Measurements from ENCODE around the gene AOC2. TPM values are rescaled to one million over a fixed set of nuclear protein-coding genes. Genes with fewer than 3 reads are reported as not detected.
A peak's percentile ranks its signal among the peaks of the same experiment; 100 is the strongest.

The AOC2 gene
- total RNA-seq, 1 experiment from 2014 or later: 0.26 TPM

GRCh38 chr17:42819939-42820535, 24.3 kb upstream of the AOC2 start:
- peak; percentile 90 for DNase-seq (ENCODE audit: low read depth, low spot score)
- in situ Hi-C loops (cut with HindIII; ENCODE audit: low pct_unique_long_range_greater_than_20kb, low sequenced_read_pairs): no loop called here

DNA sequence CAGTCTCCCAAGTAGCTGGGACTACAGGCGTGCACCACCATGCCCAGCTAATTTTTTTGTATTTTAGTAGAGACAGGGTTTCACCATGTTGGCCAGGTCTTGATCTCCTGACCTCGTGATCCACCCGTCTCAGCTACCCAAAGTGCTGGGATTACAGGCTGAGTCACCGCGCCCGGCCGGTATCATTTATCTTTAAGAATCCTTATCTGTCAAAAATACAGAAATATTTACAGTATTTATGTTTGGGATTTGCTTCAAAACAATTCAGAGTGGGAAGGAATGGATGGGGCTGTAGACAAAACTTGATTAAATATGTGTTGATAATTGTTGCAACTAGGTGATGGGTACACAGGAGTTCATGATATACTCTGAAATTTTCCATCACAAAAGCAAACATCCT, 23.2 kb upstream of the AOC2 start:
- in situ Hi-C loops (cut with HindIII; ENCODE audit: low pct_unique_long_range_greater_than_20kb, low sequenced_read_pairs): no loop called here
- no peak for DNase-seq (ENCODE audit: low read depth, low spot score)

- in situ Hi-C loops (cut with HindIII; ENCODE audit: low pct_unique_long_range_greater_than_20kb, low sequenced_read_pairs): no loop called here
- no peak for DNase-seq (ENCODE audit: low read depth, low spot score)
Measured at GRCh38 chr17:42827472-42827871, 16.9 kb upstream of the AOC2 start.

DNA sequence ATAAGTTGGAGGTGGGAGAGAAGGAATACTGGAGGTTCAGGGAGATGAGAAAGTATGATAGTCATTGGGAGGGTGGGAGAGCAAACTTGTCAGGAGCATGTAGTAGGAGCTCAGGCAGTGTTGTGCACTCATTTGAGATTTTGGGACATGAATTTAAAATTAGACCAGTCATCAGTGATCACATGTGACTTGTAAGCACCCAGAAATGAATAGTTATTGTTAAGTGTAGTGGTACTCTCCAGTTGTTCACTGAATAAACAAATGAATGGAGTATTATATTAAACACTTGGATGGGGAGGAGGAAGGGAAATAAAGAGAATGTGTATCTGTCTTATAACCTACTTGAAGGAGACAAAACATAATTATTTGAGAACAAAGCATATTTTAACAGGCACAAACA, 13.4 kb upstream of the AOC2 start:
- in situ Hi-C loops (cut with HindIII; ENCODE audit: low pct_unique_long_range_greater_than_20kb, low sequenced_read_pairs): no loop called here
- DNase-seq (ENCODE audit: low read depth, low spot score): peak; percentile 81

DNA sequence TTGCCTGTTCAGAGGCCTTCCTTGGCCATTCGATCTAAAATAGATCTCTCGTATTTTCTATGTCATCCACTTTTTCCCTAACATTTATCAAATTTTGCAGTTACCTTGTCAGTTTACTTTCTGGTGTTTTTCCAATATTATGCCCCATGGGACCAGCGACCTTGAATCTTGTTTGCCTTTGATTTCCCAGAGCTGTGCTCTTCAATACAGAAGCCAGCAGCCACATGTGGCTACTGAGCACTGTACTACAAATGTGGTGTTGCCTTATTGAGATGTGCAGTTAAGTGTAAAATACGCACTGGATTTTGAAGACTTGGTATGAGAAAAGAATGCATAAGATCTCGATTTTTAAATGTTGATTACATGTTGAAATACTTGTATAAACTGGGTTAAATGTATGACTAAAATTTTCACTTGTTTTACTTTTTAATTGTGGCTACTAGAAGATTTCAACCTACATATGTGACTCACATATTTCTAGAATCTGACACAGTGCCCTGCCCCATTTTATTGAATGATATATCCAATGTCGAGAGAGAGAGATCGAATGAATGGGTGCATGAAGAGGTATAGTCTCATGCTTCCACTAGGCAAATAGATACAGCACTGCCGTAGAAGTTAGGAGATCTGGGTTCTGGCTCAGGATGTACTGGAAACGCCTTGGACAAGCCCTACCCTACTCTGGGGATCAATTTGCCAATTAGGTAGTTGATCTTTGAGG, 12.0 kb upstream of the AOC2 start:
- in situ Hi-C loops (cut with HindIII; ENCODE audit: low pct_unique_long_range_greater_than_20kb, low sequenced_read_pairs): no loop called here
- peak; percentile 24 for DNase-seq (ENCODE audit: low read depth, low spot score)

- in situ Hi-C loops (cut with HindIII; ENCODE audit: low pct_unique_long_range_greater_than_20kb, low sequenced_read_pairs): no loop called here
- DNase-seq (ENCODE audit: low read depth, low spot score): peak; percentile 86
Measured at GRCh38 chr17:42832934-42833766, 11.2 kb upstream of the AOC2 start, which contains the start of gene PSME3. Gene PSME3 (plus strand): TSS chr17:42833397. CDS start chr17:42833632, 235 bp downstream.

- in situ Hi-C loops (cut with HindIII; ENCODE audit: low pct_unique_long_range_greater_than_20kb, low sequenced_read_pairs): no loop called here
- DNase-seq (ENCODE audit: low read depth, low spot score): no peak
Measured at GRCh38 chr17:42833767-42834422, 10.5 kb upstream of the AOC2 start.

DNA sequence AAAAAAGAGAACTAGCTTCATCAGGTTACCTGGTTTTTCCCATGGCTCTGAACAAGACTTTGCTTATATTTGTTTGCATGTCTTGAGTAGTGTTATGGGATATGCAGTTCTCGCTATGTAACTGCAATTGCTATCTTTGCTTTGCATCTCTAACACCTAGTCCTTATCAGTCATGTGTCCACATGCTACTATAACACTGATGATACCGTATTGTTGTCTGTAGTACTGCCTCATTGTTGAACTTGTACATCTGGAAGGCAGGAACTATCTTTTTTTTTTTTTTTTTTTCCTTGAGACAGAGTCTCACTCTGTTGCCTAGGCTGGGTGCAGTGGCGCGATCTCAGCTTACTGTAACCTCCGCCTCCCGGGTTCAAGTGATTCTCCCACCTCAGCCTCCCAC, 8.6 kb upstream of the AOC2 start:
- in situ Hi-C loops (cut with HindIII; ENCODE audit: low pct_unique_long_range_greater_than_20kb, low sequenced_read_pairs): no loop called here
- no peak for DNase-seq (ENCODE audit: low read depth, low spot score)

GRCh38 chr17:42841975-42842685, 2.2 kb upstream of the AOC2 start:
- in situ Hi-C loops (cut with HindIII; ENCODE audit: low pct_unique_long_range_greater_than_20kb, low sequenced_read_pairs): no loop called here

GRCh38 chr17:42843358-42843934, 934 bp upstream of the AOC2 start:
- in situ Hi-C loops (cut with HindIII; ENCODE audit: low pct_unique_long_range_greater_than_20kb, low sequenced_read_pairs): no loop called here
- DNase-seq (ENCODE audit: low read depth, low spot score): peak; percentile 79

More at GRCh38 chr17:42841975-42842685, 2.2 kb upstream of the AOC2 start:
- no peak for DNase-seq (ENCODE audit: low read depth, low spot score)

GRCh38 chr17:42844761-42845555, 578 bp downstream of the AOC2 start:
- in situ Hi-C loops (cut with HindIII; ENCODE audit: low pct_unique_long_range_greater_than_20kb, low sequenced_read_pairs): no loop called here
- DNase-seq (ENCODE audit: low read depth, low spot score): no peak

DNA sequence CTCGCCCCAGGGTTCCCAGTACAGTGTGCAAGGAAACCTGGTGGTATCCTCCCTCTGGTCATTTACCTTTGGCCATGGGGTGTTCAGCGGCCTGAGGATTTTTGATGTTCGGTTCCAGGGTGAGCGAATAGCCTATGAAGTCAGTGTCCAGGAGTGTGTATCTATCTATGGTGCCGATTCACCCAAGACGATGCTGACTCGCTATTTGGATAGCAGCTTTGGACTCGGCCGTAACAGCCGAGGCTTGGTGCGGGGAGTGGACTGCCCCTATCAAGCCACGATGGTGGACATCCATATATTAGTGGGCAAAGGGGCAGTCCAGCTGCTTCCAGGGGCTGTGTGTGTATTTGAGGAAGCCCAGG, 1.2 kb downstream of the AOC2 start:
- in situ Hi-C loops (cut with HindIII; ENCODE audit: low pct_unique_long_range_greater_than_20kb, low sequenced_read_pairs): no loop called here
- no peak for DNase-seq (ENCODE audit: low read depth, low spot score)

- no peak for DNase-seq (ENCODE audit: low read depth, low spot score)
- in situ Hi-C loops (cut with HindIII; ENCODE audit: low pct_unique_long_range_greater_than_20kb, low sequenced_read_pairs): no loop called here
Measured at GRCh38 chr17:42845918-42846593, 1.7 kb downstream of the AOC2 start.

GRCh38 chr17:42846594-42847280, 2.4 kb downstream of the AOC2 start:
- peak; percentile 20 for DNase-seq (ENCODE audit: low read depth, low spot score)
- in situ Hi-C loops (cut with HindIII; ENCODE audit: low pct_unique_long_range_greater_than_20kb, low sequenced_read_pairs): no loop called here

DNA sequence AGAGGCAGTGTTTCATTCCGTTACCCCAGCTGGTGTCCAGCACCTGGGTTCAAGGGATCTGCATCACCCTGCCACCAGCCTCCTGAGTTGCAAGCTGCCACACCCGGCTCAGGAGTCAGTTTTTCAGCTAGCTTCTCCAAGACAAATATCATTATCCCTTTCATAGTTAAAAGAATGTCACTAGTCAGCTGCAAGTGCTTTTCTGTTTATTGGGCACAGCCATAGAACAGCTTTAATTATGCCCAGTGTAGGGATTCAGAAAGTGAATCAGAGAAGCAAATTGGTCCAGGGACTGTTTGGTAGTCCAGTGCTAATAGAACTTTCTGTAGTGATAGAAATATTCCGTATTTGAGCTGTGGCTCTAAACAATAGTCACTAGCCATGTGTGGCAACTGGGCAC, 3.7 kb downstream of the AOC2 start:
- no peak for DNase-seq (ENCODE audit: low read depth, low spot score)
- in situ Hi-C loops (cut with HindIII; ENCODE audit: low pct_unique_long_range_greater_than_20kb, low sequenced_read_pairs): no loop called here

Data from SK-MEL-5 (cell line).